ENCODE data around the gene TNC. TPM values are rescaled to one million over a fixed set of nuclear protein-coding genes. Genes with fewer than 3 reads are reported as not detected.

TNC gene
- total RNA-seq, 4 donors from 2014 or later = 8.5 to 75.1 (median 45.4) TPM

DNA sequence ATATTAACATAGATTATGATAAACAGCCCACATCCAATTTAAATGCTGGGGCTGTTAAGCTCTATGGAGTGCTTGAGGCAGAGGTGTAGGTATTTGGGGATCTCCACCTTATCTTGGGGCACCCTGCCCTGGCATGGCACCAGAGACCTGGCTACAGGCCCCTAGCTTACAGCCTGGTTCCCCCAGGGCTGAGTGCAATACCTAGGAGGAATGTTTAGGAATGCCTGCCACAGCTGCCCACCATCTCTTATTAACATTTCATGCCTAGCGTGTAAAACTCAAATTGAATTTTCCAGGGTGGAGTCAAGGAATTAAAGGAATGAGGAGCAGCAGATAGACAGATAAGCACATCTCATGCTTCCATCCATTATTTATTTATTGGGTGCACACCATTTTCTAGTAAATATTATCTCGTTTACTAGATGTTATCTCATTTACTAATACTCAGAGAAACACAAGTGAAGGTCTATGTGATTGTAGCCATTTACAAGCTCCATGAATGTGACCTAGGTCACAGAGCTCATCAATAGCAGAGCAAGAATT lies 131.9 kb downstream of the TNC start:
- no peak for DNase-seq
- TF ChIP-seq, protein P1, sequence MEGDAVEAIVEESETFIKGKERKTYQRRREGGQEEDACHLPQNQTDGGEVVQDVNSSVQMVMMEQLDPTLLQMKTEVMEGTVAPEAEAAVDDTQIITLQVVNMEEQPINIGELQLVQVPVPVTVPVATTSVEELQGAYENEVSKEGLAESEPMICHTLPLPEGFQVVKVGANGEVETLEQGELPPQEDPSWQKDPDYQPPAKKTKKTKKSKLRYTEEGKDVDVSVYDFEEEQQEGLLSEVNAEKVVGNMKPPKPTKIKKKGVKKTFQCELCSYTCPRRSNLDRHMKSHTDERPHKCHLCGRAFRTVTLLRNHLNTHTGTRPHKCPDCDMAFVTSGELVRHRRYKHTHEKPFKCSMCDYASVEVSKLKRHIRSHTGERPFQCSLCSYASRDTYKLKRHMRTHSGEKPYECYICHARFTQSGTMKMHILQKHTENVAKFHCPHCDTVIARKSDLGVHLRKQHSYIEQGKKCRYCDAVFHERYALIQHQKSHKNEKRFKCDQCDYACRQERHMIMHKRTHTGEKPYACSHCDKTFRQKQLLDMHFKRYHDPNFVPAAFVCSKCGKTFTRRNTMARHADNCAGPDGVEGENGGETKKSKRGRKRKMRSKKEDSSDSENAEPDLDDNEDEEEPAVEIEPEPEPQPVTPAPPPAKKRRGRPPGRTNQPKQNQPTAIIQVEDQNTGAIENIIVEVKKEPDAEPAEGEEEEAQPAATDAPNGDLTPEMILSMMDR (IDR thresholded peaks at IDR 0.05) = no peak
- no peak for TF ChIP-seq POLR2A (IDR thresholded peaks at IDR 0.05)
- no peak overlapping the region for H3K27ac ChIP-seq
- H3K4me3 ChIP-seq = no peak overlapping the region
- WGBS, 2 donors = 68 to 70% methylated on average over 2 of the region's 2 CpGs
- peaks cover 0 to 9% (median 0%) of the 10 kb centered on the region in 4 donors for H3K27me3 ChIP-seq
- no peaks in the 10 kb centered on the region for H3K4me1 ChIP-seq
- intact Hi-C loops (cut with DNase I) = no loop called here
- no peaks in the 10 kb centered on the region for H3K36me3 ChIP-seq
- no peaks in the 10 kb centered on the region for H3K9me3 ChIP-seq

DNA sequence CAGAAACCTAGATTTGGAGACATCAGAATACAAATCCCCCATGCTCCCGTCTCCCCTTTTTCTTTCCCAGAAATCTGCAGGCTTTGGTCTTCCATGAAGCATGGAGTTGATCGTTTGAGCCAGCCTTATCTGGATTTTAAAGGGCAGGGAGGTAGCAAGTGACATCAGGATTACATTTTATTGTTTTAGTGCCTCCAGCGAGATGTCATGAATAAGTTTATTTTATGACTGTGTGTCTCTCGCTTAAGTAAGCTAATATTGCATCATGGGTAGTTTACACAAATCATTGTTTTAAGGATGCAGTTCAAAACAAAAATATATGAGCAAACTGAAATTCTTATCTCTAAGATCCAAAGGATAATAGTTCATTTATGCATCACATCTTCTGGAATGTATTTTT lies 136.9 kb downstream of the TNC start:
- Histone ChIP-seq H3K27me3 (peaks cover 0 to 9% (median 0%) of the 10 kb centered on the region in 4 donors), H3K36me3 (no peaks in the 10 kb centered on the region), H3K27ac (no peak overlapping the region), H3K4me1 (no peaks in the 10 kb centered on the region), H3K4me3 (no peak overlapping the region), H3K9me3 (no peaks in the 10 kb centered on the region)
- 67 to 88% methylated on average over 4 of the region's 4 CpGs for WGBS, 2 donors
- intact Hi-C loops (cut with DNase I) = no loop called here
- no peak for TF ChIP-seq POLR2A (IDR thresholded peaks at IDR 0.05)
- TF ChIP-seq, protein P1 (IDR thresholded peaks at IDR 0.05) = no peak
- DNase-seq = no peak

- peaks cover 0 to 6% (median 5%) of the 10 kb centered on the region in 3 donors for H3K4me1 ChIP-seq
- no peak overlapping the region for H3K27ac ChIP-seq
- DNase-seq = no peak
- no peak overlapping the region for H3K4me3 ChIP-seq
- H3K9me3 ChIP-seq = no peaks in the 10 kb centered on the region
- TF ChIP-seq, protein P1 (IDR thresholded peaks at IDR 0.05) = no peak
- TF ChIP-seq POLR2A (IDR thresholded peaks at IDR 0.05) = no peak
- 83 to 100% methylated on average over 2 of the region's 2 CpGs for WGBS, 2 donors
- H3K27me3 ChIP-seq = peaks cover 0 to 5% (median 0%) of the 10 kb centered on the region in 4 donors
- intact Hi-C loops (cut with DNase I) = no loop called here
- H3K36me3 ChIP-seq = no peaks in the 10 kb centered on the region
Measured at GRCh38 chr9:114973216-114973615, 144.7 kb downstream of the TNC start.

- Histone ChIP-seq H3K36me3 (no peaks in the 10 kb centered on the region), H3K4me3 (no peak overlapping the region), H3K9me3 (no peaks in the 10 kb centered on the region), H3K27me3 (peaks cover 0 to 3% (median 0%) of the 10 kb centered on the region in 4 donors), H3K4me1 (peaks cover 0 to 6% (median 5%) of the 10 kb centered on the region in 3 donors), H3K27ac (no peak overlapping the region)
- no peak for TF ChIP-seq POLR2A (IDR thresholded peaks at IDR 0.05)
- TF ChIP-seq, protein P1 (IDR thresholded peaks at IDR 0.05) = no peak
- WGBS, 2 donors = 31 to 43% methylated on average over 3 of the region's 3 CpGs
- intact Hi-C loops (cut with DNase I) = no loop called here
- DNase-seq = no peak
Measured at GRCh38 chr9:114972510-114973136, 145.3 kb downstream of the TNC start.

Other genes with a start within 250 kb of the TNC start
- gene TNFSF8, start 187.6 kb downstream of the TNC start, total RNA-seq = 1 to 10 TPM in 1 of 4 donors, under 1 TPM in 3; 0.21 to 6.5 (median 0.41) TPM